SHP77 treated with DMSO at 0.1 percent for 48 hours (cell line): Measurements from ENCODE around the gene UNCX.

Experiments used
- DNase-seq: peaks from one replicate; lab custom pipeline; 2025; lab: John Stamatoyannopoulos, UW

Gene UNCX

DNA sequence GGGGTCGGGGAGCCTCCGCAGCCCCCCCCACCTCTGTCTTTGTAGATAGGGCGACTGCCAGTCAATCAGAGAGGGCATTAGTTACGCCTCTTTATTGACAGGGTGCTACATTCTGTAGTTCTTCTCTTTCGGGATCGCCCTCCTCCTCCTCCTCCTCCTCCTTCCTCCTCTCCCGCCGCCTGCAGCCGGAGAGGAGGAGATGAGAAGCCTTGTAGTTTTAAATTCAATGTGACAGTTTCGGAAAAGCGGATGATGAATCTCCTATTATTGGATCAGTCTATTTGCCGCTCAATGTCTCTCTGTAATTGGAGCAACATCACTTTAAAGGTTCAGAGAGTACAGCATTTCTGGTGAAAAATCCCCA, 587 bp upstream of the UNCX start:
- no peak for DNase-seq

DNA sequence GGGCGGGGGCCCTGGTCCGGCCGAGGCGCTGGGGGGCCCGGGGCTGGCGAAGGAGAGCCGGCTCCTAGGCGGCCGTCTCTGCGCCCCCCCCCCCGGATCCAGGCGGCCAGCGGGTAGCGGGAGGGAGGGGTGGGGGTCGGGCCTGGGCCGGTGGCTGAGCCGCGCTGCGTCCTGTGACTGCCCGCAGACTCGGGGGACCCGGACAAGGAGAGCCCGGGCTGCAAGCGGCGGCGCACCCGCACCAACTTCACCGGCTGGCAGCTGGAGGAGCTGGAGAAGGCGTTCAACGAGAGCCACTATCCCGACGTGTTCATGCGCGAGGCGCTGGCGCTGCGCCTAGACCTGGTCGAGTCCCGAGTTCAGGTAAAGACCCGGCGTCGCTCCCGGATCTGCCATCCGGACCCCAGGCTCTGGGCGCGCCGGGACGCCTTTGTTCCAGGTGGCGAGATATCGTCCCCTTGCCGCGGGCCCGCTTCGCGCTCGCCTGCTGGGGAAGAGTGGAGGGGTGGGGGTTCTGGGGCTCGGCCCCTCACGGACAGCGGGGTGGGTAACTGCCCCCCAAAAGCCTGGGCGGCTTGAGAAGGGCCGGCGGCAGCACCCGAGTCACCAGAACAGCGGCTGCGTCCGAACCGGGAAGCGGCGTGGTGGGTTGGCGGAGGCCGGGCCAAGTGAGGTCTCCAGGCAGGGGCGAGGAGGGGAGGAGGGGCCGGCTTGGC, 819 bp downstream of the UNCX start:
- DNase-seq: no peak

GRCh38 chr7:1234049-1234880, 1.6 kb downstream of the UNCX start:
- no peak for DNase-seq

DNA sequence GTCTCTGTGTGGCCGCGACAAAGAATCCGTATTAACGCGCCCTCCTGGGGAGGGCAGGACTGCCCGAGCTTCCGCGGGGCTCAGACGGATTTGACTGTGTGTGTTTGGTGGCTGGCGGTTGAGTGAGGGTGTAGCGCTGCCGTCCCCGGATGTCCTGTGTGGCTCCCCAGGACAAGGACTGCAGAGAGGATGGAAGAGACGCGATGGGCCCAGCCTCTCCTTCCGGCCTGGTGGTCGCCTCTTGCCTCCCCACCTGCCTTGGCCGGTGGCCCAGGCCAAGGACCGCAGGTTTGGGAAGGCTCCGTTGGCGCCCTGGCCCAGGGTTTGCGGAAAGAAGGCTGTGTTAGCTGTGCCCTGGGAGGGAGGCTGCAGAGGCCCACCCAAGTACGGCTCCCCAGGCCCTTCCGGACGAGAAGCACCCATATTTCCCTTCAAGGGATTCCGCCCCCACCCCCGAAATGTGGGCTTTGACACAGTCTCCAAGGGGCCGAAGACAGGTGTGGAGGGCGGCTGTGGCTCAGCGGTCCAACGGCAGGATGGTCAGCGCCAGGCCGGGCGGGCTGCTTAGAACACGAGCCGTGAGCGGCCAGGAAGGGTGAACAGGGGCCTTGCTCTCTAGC, 2.3 kb downstream of the UNCX start:
- DNase-seq: no peak

- no peak for DNase-seq
These were observed 2.9 kb downstream of the UNCX start for GRCh38 chr7:1235501-1236131.

GRCh38 chr7:1236132-1236661, 3.5 kb downstream of the UNCX start:
- DNase-seq: no peak

DNA sequence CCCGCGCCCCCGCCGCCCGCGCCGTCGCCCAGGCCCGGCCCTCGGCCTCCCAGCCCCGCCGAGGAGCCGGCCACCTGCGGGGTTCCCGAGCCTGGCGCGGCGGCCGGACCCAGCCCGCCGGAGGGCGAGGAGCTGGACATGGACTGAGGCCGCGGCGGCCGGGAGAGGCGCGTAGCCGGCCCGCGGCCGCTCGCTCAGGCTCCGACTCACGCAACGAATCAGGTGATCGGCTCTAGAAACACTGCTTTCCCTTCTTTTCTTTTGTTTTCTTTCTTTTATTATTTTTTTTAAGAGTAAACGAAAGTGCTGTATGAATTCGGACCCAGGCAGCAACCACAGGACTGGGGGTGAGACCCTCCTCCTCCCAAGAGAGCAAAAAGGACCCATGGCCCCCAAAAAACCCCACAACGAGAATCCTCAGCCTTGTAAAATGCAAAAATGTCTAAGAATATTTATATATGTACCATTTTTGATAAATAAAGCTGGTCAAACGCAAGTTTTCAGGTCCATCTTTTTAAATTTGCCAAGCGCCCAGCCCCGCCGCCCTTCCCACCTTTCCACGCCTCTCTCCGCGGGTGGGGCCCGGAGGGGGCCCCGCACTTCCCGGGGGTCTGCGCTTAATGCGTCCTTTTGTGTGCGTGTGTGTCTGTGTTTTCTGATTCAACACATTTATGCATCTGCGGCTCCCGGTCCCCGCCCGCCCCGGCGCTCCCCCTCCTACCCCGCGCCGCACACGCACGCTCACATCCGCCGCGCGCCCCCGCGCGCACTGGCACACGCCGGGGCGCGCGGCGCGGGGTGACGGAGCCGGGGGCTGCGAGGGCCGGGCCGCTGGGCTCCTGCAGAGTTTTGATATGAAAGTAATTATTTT, 4.4 kb downstream of the UNCX start:
- no peak for DNase-seq

- DNase-seq: no peak
These were observed 5.1 kb downstream of the UNCX start for GRCh38 chr7:1237704-1238255.

GRCh38 chr7:1238450-1238882, 5.8 kb downstream of the UNCX start:
- DNase-seq: no peak

- DNase-seq: no peak
These were observed 6.5 kb downstream of the UNCX start for GRCh38 chr7:1238931-1239802.

- DNase-seq: no peak
These were observed 7.3 kb downstream of the UNCX start for GRCh38 chr7:1239803-1240516.

GRCh38 chr7:1240517-1241257, 8.0 kb downstream of the UNCX start:
- no peak for DNase-seq

- no peak for DNase-seq
These were observed 8.6 kb downstream of the UNCX start for GRCh38 chr7:1241258-1241602.

GRCh38 chr7:1241603-1242255, 9.1 kb downstream of the UNCX start:
- DNase-seq: no peak

DNA sequence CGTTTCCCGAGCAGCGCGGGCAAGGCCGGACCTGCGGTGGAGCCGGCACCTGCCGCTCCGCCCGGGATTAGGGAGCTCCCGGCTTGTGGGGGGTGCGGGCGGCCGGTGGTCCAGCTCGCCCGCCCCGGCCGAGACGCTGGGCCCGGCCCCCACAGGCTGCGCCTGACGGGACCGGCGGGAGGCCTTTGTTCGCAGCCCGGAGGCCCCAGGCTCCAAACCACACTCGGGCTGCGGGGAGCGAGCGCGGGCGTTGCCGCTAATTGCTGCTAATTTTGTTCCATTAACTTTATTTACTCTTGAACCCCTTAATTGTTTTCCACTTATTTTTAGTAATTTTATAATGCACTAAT, 9.6 kb downstream of the UNCX start:
- DNase-seq: no peak

GRCh38 chr7:1242606-1243289, 10.1 kb downstream of the UNCX start:
- no peak for DNase-seq

DNA sequence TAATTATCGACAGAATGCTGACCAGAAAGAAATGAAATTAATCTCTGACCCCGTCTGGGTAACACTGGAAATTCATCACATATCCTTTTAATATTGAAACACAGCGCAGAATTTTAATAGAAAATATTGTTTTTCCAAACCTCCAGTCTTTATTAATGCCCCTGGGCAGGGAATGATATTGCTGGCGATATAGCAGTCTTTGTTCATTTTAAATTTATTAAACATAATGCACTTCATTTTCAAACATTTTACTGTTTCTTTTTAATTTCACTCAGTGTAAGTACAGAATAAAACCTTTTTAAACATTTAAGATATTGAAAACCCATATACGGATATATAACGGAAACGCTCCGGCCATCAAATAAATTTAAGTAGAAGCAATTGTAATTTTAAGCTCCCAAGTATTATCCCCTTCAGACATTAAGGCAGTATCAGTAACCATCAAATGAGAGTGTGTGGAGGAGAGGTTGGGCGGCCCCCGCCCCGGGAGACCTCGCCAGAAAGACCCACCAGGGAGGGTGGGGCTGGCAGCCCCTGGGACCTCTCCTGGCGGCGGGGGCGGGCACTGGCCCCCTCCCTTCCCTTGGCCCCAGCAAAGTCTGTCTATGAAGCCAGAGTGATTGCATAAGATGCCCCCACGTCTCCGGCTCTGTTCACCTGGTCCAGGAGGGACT, 10.8 kb downstream of the UNCX start:
- no peak for DNase-seq
